GM19099 (cell line): Measurements from ENCODE around the gene HTRA1.

Experiments
- POLR2A ChIP-seq: IDR thresholded peaks from 3 replicates; pipeline ENCODE4 v1.6.1; 2011; ENCODE audit warnings: low read depth; ENCODE audit not compliant: insufficient read length; ENCODE audit errors: extremely low read depth

HTRA1 gene

DNA sequence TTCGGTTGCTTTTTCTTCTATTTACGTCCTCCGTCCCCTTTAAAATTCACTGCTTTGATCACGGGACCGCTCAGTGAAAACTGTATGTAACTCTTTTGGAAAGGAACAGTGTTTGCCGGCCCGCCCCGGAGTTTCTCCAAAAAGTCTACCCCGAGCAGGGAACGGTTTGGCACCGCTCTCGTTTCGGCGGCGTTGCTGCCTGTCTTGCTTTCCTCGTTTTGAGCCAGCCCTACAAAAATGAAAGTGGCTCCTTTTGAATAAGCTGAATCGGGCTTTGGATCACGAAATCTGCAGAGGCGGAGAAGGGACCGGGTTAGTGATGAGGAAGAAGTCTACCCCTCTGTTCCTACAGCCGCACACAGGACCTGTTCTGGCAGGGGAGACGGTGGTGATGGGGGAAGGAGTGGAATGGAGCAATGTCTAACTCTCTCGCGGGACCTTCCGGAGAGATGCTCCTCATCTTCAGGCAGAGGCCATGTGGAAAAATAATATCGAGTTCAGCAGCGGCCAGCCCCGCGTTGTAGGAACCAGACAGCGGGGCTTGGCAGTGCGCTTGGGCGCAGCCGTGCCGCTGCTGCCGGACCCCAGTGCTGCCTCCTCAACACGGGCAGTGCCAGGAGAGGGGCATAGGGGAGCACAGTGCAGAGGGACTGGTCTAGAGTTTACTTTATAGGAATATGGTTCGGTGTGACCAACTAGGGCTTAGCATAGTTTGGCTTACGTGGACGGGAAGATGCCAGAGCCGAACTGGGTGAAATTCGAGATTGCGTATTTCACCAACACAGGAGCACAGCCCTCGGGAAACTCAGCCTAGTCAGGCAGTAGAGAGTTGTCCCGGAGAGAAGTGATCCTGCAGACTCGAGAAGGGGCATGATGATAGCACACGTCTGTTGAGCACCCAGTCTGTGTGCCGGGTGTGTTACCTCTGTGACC lies 1.4 kb downstream of the HTRA1 start:
- no peak for TF ChIP-seq POLR2A

DNA sequence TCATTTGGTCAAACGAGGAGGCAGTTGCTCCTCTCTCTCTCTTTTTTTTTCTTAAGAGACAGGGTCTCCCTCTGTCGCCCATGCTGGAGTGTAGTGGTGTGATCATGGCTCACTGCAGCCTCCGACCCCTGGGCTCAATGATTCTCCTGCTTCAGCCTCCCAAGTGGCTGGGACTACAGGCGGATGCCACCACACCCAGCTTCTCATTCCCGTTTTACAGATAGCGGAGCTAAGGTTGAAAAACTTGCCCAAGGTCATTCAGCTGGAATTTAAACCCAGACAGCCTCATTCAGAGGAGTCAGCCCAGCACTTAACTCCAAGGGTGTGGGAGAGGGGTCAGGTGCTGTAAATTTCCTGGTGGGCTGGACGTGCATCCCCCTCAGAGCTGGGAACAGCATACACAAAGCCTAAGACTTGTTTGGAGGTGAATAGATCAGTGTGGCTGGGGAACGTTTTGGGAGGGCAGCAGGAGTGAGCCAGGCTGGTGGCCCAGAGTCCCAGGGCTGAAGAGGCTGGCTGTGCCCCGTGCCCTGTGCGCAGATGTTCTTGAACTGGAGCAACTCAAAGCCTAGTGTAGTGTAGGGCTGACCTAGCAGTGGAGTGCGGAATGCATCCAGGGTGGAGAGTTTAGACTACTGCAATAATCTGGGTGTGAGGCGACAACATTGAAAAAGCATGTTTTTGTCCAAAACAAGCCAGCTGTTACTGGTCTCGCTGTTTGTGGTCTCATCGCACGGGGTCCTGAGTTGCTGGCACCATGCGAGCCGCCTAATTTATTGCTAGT lies 2.3 kb downstream of the HTRA1 start:
- no peak for TF ChIP-seq POLR2A

DNA sequence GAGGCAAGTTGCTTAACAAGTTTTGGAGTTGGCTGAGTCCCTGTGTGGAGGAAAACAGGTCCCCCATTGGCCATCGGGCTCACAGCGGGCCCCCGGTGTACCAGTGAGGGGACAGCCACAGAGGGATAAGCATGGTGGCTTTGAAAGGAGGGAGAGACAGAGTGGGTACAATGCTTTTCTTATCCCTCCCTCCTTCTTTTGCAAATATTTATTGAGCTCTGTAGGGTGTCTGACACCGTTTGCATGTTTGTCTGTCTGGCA lies 2.8 kb downstream of the HTRA1 start:
- TF ChIP-seq POLR2A, result no peak

DNA sequence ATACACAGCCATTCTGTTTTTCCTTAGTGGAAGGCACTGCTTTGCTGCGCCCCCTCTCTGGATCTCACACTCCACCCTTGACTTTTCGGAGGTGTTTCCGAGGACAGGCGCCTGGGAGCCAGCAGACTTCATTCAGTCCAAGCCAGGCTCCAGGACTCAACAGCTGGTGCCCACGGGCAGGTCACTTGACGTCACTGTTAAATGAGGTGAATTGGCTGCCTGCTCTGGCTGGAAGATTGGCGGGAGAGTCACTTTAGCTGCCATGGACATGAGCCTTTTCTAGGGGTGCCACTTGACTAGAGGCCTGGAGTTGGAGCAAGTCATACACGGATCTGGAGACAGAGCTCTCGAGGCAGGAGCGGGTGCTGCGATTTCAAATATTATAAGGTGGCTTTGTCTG lies 3.2 kb downstream of the HTRA1 start:
- no peak for TF ChIP-seq POLR2A

DNA sequence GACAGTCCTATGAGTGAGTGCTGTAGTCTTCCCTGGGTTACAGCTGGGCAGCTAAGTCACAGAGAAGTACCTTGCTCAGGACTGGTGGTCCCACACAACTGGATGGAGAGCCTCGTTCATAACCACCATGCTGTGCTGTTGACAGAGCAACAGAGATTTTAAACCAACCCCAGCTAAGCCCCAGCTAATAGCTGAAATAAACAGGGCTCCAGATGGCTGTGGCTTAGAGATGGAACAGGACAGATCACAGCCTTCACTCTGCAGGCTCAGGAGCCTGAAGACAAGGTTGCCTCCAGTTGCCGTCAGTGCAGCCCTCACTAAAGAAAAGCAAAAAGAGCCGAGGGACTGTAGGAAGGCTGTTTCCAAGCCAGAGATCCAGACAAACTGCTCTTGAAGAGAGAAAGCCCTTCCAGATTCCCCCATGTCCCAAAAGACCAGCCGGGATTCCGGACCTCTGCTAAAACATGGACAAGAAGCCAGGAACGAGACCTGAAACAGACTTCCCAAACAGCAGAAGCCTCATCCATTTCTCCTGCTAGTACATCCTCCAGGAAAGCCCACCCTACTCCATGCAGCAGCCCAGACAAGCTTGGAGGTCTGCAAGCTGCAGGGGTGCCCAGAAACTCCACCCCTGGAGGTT lies 4.2 kb downstream of the HTRA1 start:
- no peak for TF ChIP-seq POLR2A

DNA sequence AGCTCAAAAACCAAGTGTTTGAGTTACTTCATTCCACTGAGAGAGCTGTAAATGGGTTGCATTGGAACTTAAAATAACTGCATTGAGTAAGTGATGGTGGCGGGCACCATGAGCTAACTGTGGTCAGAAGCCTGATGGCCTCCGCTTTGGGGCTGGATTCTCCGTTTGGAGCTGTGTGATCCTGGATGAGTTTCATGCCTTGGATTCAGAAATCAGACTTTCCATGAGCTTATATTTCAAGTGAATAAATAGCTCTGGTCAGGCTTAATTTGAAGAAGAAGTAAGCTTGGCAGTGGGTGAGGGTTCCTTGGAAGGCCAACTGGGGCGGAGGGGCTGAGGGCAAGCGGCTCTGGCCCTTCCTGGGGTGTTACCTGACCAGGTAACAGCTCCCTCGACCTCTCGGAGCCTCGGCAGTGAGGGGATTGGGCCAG lies 5.6 kb downstream of the HTRA1 start:
- no peak for TF ChIP-seq POLR2A

DNA sequence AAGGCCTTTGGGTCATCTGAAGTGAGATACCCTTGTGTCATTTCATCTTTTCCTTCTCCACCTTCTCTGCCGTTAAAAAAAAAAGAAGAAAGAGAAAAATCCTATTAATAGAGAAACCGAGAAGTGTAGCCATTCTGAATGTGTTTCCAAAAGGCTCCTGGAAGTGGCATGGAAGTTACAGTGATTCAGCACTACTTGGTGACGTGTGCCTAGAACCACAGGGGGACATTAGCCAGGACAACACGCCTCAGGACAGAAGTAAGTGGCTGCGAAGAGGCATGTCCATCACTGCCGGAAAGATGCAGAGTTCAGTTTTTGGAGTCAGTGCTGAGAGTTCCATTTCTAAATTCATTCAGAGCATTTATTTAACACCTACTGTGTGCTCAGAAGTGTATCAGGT lies 6.3 kb downstream of the HTRA1 start:
- TF ChIP-seq POLR2A, result no peak

DNA sequence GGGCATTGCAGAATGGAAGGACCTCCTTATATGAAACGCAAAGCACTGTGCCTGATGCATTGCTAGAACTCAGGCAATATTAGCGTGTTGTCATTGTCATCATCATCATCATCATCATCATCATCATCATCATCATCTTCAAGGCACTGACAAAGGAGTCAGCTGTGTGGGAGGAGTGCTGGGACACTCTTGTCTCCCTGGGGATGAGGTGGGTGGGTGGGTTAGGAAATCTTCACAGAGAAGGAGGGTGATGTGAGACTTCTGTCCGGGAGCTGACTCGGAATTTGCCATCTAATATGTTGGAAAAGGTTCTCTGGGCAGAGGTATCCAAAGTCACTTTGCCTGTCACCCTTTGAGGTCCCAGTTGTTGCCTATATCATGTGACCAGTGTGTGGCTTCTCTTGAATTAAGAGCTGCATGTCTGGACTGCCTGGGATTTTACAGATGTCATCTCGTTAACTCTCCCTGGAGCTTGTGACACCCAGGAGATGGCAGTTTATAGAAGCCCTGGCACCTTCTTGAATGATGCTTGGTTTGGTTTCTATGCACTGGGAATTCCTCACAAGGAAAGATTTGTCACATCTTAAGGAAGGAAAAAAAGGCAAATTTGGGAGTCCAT lies 7.1 kb downstream of the HTRA1 start:
- TF ChIP-seq POLR2A, result no peak

DNA sequence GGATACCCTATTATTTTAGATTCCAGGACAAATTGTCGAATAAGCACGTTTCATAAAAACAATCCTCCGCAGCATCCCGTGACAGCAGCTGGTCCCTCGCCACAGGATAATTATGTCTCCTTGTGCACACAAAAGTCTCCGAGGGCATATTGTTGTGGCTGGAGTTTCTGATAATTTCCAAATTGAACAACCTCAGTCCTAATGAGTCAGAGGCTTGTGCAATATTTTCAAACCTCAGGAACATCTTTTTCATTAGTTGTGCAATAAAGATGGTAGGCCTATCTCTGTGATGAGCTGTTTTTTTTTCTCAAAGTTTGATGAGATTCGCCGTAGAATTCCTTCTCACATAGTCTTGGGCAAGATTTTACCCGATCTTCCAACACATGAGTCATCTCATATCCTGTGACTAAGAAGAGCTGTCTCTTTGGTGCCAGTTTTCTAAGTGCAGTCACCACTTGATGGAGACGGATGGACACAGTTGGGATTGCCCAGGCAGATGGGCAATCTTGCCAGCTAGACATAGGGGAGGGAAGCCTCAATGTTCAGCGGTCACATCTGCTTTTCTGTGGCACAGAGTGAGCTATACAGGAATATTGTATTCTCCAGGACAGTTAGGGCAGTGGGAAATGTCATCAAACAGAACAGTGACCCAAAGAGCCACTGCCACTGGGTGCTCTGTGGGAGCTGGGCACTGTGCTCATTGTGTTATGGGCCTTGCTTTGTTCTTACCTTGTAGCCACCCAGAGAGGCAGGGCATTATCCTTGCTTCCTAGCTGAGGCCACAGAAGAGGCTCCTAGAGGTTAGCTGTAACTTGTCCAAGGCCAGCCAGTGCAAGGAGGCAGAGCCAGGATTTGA lies 7.8 kb downstream of the HTRA1 start:
- TF ChIP-seq POLR2A, result no peak

DNA sequence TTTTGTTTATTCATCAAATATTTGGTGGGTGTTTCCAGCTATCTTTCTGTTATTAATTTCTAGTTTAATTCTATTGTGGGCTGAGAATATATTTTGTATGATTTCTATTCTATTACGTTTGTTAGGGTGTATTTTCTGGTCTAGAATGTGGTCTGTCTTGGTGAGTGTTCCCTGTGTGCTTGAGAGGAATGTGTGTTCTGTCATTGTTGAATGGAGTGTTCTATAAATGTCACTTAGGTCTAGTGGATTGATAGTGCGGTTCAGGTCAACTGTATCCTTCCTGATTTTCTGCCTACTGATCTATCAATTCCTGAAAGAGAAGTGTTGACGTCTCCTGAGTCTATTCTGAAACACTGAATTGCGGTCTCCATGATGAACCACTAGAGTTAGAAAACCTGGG lies 8.5 kb downstream of the HTRA1 start:
- TF ChIP-seq POLR2A, result no peak

DNA sequence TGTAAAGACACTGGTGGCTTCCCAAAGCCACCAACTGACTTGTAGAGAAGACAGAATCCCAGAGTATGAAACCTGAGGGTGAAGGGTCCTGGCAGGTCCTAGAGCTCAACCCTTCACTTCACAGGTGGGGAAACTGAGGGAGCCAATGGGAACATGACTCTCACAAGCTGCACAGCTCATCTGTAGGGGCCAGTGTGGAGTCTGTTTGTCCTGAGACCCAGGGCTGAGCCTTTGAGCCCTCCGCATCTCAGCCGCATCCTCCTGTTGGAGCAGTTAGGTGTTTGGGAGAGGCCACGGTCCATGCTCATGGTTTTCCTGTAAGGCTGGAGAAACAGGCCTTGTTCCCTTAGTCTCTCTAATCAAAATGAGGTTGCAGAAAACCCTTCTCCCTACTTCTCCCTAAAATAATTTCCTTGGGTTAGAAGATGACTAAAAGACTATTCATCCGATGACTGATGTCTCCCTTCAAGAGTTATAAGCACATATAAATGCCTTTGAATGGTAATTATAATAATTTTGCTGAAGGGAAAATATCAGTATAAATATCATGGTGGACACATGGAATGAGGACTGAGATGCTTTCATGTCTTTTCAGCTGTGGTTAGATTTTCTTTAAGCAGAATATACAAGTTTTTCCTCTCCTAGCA lies 10.3 kb downstream of the HTRA1 start:
- TF ChIP-seq POLR2A, result no peak

DNA sequence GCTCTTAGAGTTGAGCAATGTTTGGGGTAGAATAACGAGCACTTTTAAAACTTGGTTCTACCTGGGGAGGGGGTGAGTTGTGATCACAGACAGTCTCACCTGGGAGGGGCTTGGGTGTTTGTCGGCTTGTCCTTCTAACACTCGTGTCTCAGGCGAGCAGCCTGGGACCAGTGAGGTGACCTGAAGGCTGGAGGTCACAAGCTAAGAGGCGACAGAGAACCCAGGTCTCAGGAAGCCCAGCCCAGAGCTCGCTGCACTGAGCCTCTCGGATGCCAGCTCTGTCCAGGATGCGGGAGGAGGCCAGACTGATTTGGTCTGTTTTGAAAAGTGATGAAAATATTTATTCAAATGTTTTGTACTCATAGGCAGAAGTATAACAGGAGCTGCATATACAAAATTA lies 11.8 kb downstream of the HTRA1 start:
- TF ChIP-seq POLR2A, result no peak

DNA sequence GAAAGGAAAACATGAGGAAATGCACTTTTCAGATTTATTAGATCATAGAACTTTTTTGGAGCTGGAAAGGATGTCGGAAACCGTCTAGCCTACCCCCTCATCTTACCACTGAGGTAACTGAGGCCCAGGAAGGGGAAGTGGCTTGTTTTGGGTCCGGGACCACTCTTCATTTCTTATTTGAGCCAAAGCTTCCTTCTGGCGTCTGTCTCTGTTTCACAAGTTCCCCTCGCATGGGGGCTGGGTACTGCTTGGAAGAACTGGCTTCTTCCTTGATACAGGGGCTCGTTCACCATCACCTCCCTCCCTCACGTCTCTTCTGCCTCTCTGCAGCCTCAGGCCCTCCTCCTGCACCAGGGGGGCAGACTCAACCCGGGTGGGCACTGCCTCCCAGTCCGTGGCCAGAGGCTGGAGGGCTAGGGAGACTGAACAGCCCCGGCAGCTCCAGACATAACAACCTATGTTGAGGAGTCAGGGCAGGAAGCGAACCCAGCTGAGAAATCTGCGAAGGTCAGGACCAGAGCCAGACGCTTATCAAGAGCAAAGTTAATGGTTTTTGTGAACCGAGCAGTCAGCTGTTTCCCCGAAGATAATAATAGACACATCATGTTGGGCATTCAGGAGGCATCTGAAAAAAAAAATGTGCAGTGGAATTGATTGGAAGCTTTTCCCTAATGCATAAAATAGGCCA lies 12.9 kb downstream of the HTRA1 start:
- TF ChIP-seq POLR2A, result no peak

DNA sequence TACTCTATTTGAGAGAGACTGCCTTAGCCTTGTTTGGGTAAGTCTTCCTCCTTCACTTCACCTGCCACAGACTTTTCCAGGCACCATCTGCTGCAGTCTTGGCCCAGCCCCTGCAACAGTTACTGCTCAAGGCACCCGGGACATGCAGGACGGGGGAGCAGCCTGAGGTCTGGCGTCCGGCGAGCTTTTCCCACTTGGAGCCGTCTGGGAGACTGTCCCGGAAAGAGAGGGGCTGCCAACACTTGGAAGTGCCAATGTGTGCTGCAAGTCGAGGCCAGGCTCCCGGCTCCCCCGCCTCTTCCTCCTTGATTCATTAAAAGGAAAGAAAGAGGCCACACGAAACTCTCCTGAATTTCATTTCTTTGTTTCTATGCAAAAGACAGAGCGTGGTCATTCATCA lies 13.7 kb downstream of the HTRA1 start:
- no peak for TF ChIP-seq POLR2A
